GM03348 (cell line): Measurements from ENCODE around the gene ZFP92.
"Not testable (repeated sequence)": the region's sequence is repeated elsewhere in the genome, so short reads cannot be mapped to it uniquely, and the experiment has no call there.

Source experiments
- DNase-seq: peaks from one replicate; pipeline ENCODE4 v3.0.0; 2012; ENCODE audit warnings: low spot score

The ZFP92 gene

DNA sequence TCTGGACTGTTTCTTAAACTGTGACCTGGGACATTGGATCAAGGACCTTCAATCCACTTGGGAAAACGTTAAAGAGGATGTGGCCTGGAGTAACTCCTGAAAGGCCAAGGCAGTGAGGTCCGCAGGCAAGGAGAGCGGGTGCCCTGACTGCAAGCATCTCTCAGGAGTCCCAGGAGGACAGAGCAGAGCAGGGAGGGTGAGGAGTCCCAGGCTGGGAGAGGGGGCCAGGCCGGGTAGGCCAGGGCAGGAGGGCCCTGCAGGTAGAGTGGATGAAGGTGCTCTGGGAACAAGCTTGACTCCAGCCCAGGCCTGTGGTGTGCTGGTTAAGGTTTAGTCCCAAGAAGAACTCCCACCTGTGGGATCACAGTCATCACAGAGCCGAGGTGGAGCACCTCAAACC, 23.9 kb upstream of the ZFP92 start:
- DNase-seq: no peak

- no peak for DNase-seq
Observed at GRCh38 chrX:153387987-153388721, 23.1 kb upstream of the ZFP92 start.

- DNase-seq: no peak
Observed at GRCh38 chrX:153388722-153389459, 22.4 kb upstream of the ZFP92 start.

GRCh38 chrX:153389460-153389768, 21.9 kb upstream of the ZFP92 start:
- DNase-seq: not testable (repeated sequence)

- no peak for DNase-seq
Observed at GRCh38 chrX:153392642-153393321, 18.5 kb upstream of the ZFP92 start.

GRCh38 chrX:153394612-153395011, 16.7 kb upstream of the ZFP92 start:
- DNase-seq: no peak

DNA sequence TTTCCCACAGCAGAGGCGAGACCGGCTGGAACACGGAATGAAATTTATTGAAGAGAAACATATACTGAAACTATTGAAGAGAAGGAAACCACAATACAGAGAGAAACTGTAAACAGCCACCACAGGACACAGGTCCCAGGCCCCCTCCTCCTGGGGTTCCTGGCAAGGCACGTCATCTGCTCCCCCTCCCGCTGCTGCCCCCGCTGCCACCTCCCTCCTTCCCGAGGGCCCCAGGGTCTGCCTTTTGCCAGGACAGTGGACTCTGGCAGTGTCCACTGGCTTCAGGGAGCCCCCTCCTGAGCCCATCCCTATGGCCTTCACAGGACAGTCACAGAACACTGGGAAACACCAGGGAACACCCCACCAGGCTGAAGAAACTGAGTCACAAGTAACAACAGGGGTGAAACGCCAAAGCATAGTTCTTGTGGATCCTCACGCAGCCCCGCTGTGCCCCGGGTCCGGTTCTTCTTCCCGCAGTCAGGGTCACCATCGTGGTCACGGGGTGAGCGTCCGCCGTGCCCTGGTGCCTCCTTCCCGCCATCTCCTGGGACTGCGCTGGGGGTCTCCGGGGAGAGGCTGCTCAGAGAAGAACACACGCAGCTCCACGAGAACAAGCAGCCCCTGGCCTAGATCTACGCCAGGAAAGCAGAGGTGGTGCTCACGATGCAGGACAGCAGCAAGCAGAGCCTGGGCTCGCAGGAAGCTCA, 15.5 kb upstream of the ZFP92 start:
- no peak for DNase-seq

GRCh38 chrX:153396320-153397195, 14.7 kb upstream of the ZFP92 start:
- no peak for DNase-seq

DNA sequence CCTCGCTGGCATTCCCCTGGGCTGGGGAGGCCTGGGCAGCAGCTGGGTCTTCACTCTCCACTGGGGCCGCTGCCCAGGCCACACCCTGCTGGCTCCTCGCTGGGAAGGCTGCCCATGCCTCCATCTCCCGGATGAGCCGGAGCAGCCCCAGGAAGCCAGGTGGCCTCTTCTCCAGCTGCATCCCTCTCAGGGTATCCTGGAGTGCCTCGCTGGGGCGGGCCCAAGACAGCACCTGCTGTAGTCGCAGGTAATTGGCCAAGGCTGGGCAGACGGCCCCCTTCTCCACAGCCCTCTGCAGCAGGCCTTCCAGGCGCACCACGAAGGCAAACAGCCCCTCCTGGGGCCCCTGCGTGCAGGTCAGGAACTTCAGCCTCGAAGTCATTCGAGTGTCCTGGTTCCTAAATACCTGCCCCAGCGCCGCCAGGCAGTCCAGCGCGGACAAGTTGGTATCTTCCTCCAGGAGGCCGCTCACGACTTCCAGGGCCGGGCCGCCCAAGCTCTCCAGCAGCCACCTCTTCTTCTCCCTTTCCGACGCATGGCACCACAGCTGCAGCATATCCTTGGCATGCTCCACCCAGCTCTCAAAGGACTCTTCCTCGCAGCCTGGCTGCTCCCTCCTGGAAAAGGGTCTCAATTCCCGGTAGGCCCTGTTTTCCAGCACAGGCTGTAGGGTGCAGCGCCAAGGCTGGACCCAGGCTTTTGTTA, 13.9 kb upstream of the ZFP92 start:
- no peak for DNase-seq

DNA sequence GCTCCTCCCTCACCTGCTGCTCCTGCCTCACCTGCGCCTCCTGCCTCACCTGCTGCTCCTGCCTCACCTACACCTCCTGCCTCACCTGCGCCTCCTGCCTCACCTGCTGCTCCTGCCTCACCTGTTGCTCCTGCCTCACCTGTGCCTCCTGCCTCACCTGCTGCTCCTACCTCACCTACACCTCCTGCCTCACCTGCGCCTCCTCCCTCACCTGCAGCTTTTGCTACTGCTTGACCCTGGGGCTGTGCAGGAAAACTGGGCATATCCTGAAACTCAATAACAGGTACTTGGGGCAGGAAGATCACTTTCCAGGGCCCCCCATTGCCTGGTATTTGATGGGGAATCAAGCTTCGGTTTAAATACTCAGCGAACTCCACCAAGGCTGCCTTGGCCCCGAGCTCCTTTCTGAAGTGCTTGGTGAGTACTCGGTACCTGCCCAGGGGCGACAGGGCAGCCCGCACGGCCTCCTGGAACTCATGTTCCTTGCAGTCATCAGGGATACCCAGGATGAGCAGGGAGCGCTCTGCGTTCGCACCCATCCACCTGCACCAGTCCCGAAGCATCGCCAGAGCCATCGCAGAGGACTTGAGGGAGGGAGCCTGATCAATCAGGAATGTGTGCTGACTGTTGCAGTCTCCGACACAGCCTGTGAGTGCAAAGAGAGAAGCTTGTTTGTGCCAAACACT, 12.9 kb upstream of the ZFP92 start:
- DNase-seq: no peak

- DNase-seq: no peak
Observed at GRCh38 chrX:153400146-153401132, 10.8 kb upstream of the ZFP92 start.

- no peak for DNase-seq
Observed at GRCh38 chrX:153401133-153401764, 10.0 kb upstream of the ZFP92 start, which contains the start of gene PNMA6E. Gene PNMA6E, minus strand, starts transcription at chrX:153401350. Its CDS starts 2,501 bp downstream, at chrX:153398849.

DNA sequence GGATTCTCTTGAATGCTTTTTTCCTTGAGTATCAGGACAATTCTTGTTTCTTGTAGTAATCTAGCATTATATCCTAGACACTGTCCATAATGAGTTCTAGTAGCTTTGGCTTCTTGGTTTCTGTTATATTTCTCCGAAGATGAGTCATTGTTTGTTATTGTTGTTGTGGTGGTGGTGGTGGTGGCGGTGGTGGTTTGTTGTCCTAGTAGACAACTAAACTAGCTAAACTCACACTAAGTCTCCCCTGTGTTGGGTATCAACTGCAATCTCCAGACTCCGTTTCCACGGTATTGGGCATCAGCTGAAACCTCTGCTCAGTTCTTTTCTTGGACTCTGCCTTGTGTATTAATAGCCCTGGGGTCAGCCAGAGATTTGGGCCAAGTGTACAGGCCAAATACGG, 6.9 kb upstream of the ZFP92 start:
- not testable (repeated sequence) for DNase-seq

DNA sequence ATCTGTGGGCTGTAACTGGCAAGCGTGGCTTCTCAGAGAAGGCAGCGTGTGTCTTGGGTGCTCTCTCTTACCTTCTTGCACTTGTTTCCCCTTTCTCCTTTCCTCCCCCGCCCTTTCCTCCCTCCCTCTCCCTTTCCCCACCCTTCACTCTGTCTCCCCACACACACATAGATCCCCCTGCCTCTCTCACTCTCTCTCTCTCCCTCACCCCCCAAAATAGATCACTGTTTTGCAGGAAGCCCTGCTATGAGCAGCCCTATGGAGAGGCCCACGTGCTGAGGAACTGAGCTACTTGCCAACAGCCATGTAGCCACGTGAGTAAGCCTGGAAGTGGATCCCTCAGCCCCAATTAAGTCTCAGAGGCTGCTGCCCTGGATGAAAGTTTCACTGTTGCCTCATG, 5.8 kb upstream of the ZFP92 start:
- DNase-seq: no peak

DNA sequence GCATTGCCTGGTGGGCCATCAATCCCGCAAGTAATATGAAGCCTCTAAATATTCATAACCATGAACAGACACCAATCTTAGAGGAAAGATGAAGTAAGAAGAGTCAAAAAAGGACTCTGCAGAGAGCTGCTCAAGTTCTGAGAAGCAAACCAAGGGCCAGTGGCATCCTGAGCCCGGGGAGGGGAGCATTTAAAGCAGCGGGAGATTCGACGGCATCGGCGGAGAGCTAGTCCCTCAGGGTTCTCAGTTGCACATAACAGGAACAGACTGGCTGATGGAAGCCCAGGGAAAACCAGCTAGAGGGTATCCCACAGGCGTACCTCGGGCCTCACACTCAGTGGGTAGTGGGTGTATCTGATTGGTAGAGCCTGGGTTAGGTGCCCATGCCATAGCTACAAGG, 5.3 kb upstream of the ZFP92 start:
- DNase-seq: no peak

DNA sequence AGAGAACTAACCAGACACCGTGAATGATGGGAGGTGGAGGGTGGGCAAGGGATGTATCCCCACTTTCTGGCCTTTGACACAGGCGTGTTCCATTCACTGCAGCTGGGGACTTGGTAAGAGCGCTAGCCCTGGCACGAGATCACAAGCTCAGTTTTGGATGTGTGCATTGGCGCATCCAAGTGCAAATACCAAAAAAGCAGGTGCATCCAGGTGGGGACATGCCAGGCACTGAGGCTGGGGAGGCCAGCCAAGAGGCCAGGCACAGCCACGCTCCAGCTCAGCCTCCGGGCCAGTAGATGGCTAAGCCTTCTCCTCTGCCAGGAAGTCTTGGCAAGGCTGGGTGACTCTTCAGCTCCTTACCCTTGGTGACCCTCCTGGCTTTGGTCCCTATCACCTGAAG, 4.4 kb upstream of the ZFP92 start:
- DNase-seq: no peak

DNA sequence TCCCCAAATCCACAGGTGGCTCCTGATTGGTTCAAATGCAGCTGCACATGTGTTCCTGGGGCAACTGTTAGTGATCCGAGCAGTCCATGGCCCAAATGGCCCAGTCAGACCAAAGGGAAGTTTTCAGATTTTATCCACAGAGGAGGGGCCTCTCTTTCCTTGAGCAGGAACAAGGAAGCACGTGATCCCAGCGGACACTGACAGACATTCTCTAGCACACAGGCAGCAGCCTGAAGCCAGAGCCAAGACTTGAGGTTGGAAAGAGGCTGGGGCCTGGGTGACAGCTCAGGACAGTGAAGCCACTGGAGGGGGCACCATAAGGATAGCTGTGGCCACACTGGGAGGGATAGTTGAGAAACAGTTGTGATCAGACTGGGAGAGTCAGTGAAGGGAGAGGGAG, 3.5 kb upstream of the ZFP92 start:
- no peak for DNase-seq

- no peak for DNase-seq
Observed at GRCh38 chrX:153408221-153408721, 3.0 kb upstream of the ZFP92 start.
